Activated CD8-positive, alpha-beta memory T cell treated with anti-CD3 and anti-CD28 coated beads, Interleukin-2, amount 50 U/mL, for 4 hours (primary cell): ENCODE measurements around the gene AP3B1.
"Not testable (repeated sequence)": the region's sequence is repeated elsewhere in the genome, so short reads cannot be mapped to it uniquely, and the experiment has no call there.

ENCODE experiments used
- DNase-seq: peaks from one replicate; pipeline ENCODE4 v3.0.0-alpha.2; 2020

The AP3B1 gene

DNA sequence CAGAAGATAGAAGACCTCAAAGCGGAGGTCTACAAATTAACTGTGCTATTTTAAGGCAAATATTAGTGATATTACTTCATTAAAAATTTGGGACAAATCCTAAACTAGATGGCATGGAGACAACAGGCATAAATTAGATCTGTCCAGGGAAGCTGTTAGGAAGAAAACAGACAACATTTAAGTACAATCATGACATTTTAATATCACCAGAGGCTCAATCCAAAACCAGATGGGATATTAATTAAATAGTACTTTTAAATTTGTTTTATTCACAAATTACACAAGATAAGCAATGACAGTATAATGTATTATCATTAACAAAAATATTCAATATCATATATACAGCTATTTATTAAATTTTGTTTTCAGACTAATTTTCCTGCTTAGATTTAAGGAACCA is 161.1 kb downstream of the AP3B1 start:
- DNase-seq = no peak

DNA sequence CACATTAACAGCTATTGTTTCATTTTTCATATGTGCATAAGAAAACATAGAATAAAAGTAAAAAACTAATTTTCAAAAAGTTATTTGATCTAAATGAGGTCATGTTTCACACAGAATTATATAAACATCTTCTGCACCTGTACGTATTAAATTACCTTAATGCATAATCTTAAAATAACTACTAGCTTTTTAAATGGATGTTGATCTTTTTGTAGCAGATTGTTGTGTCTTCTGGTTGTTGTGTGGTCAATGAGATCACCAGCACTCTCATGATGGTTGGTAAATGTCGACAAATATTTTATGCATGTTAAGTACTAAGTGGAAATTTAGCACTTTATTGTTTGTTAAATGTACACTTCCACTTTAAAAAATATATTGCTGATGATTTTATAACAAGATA is 162.0 kb downstream of the AP3B1 start:
- DNase-seq = no peak

DNA sequence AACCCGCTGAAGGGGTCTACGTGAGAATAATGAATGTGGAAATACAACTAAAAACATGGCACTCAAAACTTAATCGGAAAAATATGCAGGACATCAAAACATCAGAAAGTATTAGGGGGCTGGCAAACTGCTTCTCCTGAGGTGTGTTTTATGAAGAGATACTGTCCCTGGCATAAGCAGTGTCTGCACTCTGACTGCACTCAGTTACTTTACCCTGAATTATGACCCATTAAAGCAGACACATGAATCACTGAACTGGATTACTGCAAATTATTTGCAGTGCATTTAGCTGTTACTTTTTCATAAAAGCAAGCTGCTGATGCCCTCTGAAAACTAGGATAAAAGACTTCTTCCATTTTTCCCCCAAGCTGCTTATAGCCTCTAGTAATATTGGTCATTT is 164.9 kb downstream of the AP3B1 start:
- DNase-seq = no peak

DNA sequence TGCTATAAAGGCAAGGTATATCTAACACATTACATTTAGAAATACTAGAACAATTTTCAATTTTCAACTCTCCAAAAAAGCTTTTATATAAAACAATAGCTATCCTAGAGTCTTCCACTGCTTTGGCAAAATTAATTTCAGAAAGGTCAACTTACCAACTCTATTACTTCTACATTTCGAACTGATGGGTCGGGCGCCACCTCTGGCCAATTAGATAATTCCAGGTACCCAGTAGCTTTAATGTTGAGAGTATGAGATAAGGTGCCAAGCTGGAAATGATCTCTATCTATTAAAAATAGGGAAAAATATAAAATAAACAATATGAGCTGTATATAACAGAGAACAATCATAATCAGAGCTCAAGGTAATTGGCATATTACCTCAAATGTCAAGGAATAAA is 166.6 kb downstream of the AP3B1 start:
- no peak for DNase-seq

- DNase-seq = no peak
Observed at GRCh38 chr5:78126536-78126935, 168.0 kb downstream of the AP3B1 start.

GRCh38 chr5:78116167-78116566 is 178.3 kb downstream of the AP3B1 start:
- DNase-seq = no peak

GRCh38 chr5:78113689-78114264 is 180.7 kb downstream of the AP3B1 start:
- DNase-seq = no peak

- no peak for DNase-seq
Observed at GRCh38 chr5:78112931-78113330, 181.6 kb downstream of the AP3B1 start.

GRCh38 chr5:78109891-78110324 is 184.6 kb downstream of the AP3B1 start:
- no peak for DNase-seq

DNA sequence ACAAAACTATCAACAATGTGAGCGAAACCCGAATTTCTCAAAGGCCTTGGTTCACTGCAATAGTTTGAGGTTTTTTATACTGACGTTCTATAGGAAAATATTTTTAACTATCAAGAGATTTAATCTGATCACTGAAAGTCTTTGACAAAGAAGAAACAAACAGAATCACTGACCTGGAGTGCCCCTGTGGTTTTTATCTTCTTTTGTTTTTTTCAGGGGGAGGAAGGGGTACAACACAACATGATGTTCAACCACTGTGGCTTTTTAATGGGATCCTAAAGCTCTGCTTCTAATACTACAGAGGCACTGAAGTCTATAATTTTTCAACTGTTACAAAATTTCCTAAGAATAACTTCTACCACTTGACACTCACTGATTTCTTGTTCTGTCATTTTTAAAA is 185.9 kb downstream of the AP3B1 start:
- DNase-seq = no peak

DNA sequence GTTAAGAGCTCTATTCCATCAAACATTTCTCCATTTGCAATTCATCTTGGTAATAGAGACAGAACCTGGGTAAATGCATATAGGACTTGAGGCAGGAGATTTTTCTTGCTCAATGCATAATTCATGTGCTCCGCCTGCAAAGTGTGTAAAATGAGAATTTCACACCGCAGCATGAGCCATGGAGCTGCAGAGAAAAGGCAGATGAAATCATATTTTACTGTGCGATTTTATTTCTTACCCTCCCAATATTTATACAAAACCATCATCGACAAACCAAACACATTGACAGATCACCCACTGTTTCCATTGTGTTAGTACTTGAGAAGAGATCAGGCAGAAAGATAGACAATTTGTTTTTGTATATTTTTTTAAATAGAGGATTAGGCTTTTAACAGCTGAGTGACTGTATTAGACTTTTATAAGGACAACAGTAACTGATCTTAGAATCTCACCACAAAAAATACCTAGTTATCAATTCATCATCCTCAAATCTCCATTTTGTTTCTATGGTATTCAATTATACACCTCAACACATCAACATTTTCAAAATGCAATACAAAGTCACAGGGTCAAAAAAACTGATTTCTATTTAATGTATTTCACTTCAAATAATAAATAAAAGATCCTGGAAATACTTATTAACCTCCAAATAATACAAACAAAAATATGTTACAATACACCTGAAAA is 191.1 kb downstream of the AP3B1 start:
- no peak for DNase-seq

- no peak for DNase-seq
Observed at GRCh38 chr5:78102500-78102899, 192.0 kb downstream of the AP3B1 start.

GRCh38 chr5:78095125-78095524 is 199.4 kb downstream of the AP3B1 start:
- DNase-seq = no peak

- no peak for DNase-seq
Observed at GRCh38 chr5:78090002-78090401, 204.5 kb downstream of the AP3B1 start.

- no peak for DNase-seq
Observed at GRCh38 chr5:78078858-78079257, 215.6 kb downstream of the AP3B1 start.

DNA sequence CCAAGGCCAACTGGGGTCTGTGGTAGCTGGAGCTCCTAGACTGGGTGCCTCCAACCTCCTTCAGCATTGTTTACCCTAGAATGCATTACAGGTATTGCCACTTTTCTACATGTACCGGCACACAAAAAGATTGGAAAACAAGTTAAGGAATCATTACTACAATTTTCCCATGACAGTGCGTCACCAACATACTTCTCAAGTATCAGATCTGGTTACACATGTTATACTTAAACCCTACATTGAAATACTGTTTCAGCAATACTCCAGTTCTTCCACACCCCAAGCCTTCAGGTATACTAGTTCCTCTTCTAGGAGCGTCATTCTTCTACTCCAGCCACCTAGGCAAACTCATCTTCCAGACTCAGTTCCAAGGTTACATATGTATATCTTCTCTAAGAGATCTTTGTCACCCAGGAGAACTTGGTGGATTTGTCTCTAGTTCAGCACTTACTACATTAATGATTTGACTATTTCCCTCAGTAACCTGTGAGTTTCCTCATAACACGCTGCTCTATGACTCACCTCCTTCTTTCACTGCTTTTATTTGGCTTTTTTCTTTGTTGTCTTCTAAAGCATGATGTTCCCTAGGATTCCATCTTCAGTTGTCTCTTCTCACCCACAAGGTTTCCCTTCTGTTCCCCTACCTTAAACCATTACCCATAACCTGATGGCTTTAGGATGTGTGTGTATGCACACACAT is 217.0 kb downstream of the AP3B1 start:
- DNase-seq = no peak

GRCh38 chr5:78076351-78076750 is 218.1 kb downstream of the AP3B1 start:
- no peak for DNase-seq

GRCh38 chr5:78075301-78075700 is 219.2 kb downstream of the AP3B1 start:
- no peak for DNase-seq

DNA sequence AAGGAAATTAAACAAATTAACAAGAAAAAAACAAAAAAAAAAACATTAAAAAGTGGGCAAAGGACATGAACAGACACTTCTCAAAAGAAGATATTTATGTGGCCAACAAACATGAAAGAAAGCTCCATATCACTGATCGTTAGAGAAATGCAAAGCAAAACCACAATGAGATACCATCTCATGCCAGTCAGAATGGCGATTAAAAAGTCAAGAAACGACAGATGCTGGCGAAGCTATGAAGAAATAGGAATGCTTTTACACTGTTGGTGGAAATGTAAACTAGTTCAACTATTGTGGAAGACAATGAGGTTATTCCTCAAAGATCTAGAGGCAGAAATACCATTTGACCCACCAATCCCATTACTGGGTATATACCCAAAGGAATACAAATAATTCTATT is 223.8 kb downstream of the AP3B1 start:
- DNase-seq = not testable (repeated sequence)

DNA sequence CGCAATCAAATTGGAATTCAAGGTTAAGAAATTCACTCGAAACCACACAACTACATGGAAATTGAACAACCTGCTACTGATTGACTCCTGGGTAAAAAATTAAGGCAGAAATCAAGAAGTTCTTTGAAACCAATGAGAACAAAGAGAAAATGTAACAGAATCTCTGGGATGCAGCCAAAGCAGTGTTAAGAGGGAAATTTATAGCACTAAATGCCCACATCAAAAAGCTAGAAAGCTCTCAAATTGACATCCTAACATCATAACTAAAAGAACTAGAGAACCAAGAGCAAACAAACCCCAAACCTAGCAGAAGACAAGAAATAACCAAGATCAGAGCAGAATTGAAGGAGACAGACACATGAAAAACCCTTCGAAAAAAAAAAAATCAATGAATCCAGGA is 226.9 kb downstream of the AP3B1 start:
- DNase-seq = not testable (repeated sequence)

DNA sequence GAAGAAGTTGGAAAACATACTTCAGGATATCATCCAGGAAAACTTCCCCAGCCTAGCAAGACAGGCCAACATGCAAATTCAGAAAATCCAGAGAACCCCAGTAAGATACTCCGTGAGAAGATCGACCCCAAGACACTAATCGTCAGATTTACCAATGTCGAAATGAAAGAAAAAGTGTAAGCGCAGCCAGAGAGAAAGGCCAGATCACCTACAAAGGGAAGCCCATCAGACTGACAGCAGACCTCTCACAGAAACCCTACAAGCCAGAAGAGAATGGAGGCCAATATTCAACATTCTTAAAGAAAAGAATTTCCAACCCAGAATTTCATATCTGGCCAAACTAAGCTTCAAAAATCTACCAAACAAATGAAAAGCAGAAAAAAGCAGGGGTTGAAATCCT is 227.8 kb downstream of the AP3B1 start:
- DNase-seq = not testable (repeated sequence)

DNA sequence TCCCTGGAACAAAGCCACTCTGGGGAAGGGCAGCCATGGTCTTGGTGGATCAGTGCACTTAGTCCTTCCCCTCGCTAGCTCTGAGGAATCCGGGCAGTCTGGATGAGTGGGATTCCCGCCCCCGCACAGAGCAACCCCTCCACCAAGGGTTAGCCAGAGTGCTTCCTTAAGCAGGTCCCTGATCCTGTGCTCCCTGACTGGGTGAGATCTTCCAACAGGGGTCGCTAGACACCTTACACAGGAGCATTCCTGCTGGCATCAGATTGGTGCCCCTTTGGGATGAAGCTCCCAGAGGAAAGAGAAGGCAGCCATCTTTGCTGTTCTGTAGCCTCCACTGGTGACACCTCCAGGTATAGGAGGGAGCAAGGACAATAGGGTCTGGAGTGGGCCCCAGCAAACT is 228.8 kb downstream of the AP3B1 start:
- DNase-seq = no peak

- DNase-seq = no peak
Observed at GRCh38 chr5:78064941-78065472, 229.5 kb downstream of the AP3B1 start.

GRCh38 chr5:78063495-78063894 is 231.0 kb downstream of the AP3B1 start:
- no peak for DNase-seq
